GM21786 (cell line): Measurements from ENCODE around the gene MAVS.

Experiments used
- ATAC-seq: cut with Tn5 transposase; IDR thresholded peaks from one replicate; pipeline ENCODE4 v1.9.1; 2021; ENCODE audit not compliant: unreplicated experiment

Gene MAVS

GRCh38 chr20:3847429-3847940, 851 bp downstream of the MAVS start:
- no peak for ATAC-seq

- no peak for ATAC-seq
Measured at GRCh38 chr20:3848565-3848964, 1.9 kb downstream of the MAVS start.

- ATAC-seq: no peak
Measured at GRCh38 chr20:3854462-3854871, 7.8 kb downstream of the MAVS start.

- no peak for ATAC-seq
Measured at GRCh38 chr20:3857405-3857804, 10.8 kb downstream of the MAVS start.

- no peak for ATAC-seq
Measured at GRCh38 chr20:3858689-3859088, 12.1 kb downstream of the MAVS start.

- no peak for ATAC-seq
Measured at GRCh38 chr20:3861191-3861590, 14.6 kb downstream of the MAVS start.

GRCh38 chr20:3862333-3862732, 15.7 kb downstream of the MAVS start:
- ATAC-seq: no peak

GRCh38 chr20:3863317-3863716, 16.7 kb downstream of the MAVS start:
- no peak for ATAC-seq

- ATAC-seq: no peak
Measured at GRCh38 chr20:3864518-3864917, 17.9 kb downstream of the MAVS start.

GRCh38 chr20:3865152-3865886, 18.7 kb downstream of the MAVS start:
- no peak for ATAC-seq

GRCh38 chr20:3865887-3866407, 19.3 kb downstream of the MAVS start:
- ATAC-seq: no peak

- ATAC-seq: no peak
Measured at GRCh38 chr20:3866464-3866863, 19.8 kb downstream of the MAVS start.

- no peak for ATAC-seq
Measured at GRCh38 chr20:3867802-3868201, 21.2 kb downstream of the MAVS start.

- ATAC-seq: no peak
Measured at GRCh38 chr20:3869839-3870634, 23.4 kb downstream of the MAVS start.

GRCh38 chr20:3871550-3872265, 25.1 kb downstream of the MAVS start:
- ATAC-seq: no peak

GRCh38 chr20:3873507-3873906, 26.9 kb downstream of the MAVS start:
- no peak for ATAC-seq

GRCh38 chr20:3874194-3874844, 27.7 kb downstream of the MAVS start:
- ATAC-seq: no peak

GRCh38 chr20:3875378-3875974, 28.8 kb downstream of the MAVS start:
- no peak for ATAC-seq

GRCh38 chr20:3876000-3876399, 29.4 kb downstream of the MAVS start:
- ATAC-seq: no peak

- no peak for ATAC-seq
Measured at GRCh38 chr20:3876676-3877075, 30.0 kb downstream of the MAVS start.
